Measurements from ENCODE around the gene BCKDHB. TPM values are rescaled to one million over a fixed set of nuclear protein-coding genes. Genes with fewer than 3 reads are reported as not detected.

BCKDHB gene
- total and polyA plus RNA-seq, 5 donors from 2014 or later: 15.2 to 28.7 (median 23.1) TPM

Other genes with a start within 250 kb of the BCKDHB start
- gene ELOVL4, start 159.1 kb upstream of the BCKDHB start, total RNA-seq: not detected
- gene ELOVL4, start 159.1 kb upstream of the BCKDHB start, polyA plus RNA-seq: under 1 TPM; 0.10 to 0.72 (median 0.25) TPM
- gene TTK, start 102.0 kb upstream of the BCKDHB start, total RNA-seq: 1.7 TPM
- 1 to 10 TPM in 3 of 4 donors, not detected in 1; 1.1 to 2.6 (median 1.6) TPM for gene TTK, start 102.0 kb upstream of the BCKDHB start, polyA plus RNA-seq

Measured in CD4-positive, CD25-positive, alpha-beta regulatory T cell (primary cell).